Esophagus muscularis mucosa (tissue), 4 donors: ENCODE measurements around the gene FAM118B. TPM values are rescaled to one million over a fixed set of nuclear protein-coding genes. Genes with fewer than 3 reads are reported as not detected.

Source experiments
- DNase-seq: peaks from one replicate; pipeline ENCODE4 v3.0.0-alpha.2; 2017; ENCODE audit errors: extremely low spot score
- H3K27ac ChIP-seq, 4 donors: fragments of 200-600 bp; sonication (generic); replicated peaks in 1 of 4; 1 replicate in 3 of 4; 2 replicates in 1 of 4; pipeline ENCODE4 v1.5.1; 2016 to 2019; ENCODE audit warnings: mild to moderate bottlenecking in 1 of 4
- H3K27me3 ChIP-seq, 4 donors: fragments of 200-600 bp; sonication (generic); one replicate each; pipeline versions ENCODE4 v1.5.1 to v1.6.0; 2016 to 2019
- H3K36me3 ChIP-seq, 4 donors: fragments of 200-600 bp; sonication (generic); one replicate each; pipeline ENCODE4 v1.5.1; 2016 to 2019
- H3K4me1 ChIP-seq, 4 donors: fragments of 200-600 bp; sonication (generic); one replicate each; pipeline ENCODE4 v1.5.1; 2016 to 2019
- H3K4me3 ChIP-seq, 4 donors: fragments of 200-600 bp; sonication (generic); 1 replicate in 2 of 4; 2 replicates in 2 of 4; pipeline ENCODE4 v1.5.1; 2016 to 2019; ENCODE audit warnings: mild to moderate bottlenecking in 4 of 4, moderate library complexity in 1 of 4
- H3K9me3 ChIP-seq, 4 donors: fragments of 200-600 bp; sonication (generic); 1 replicate in 3 of 4; 2 replicates in 1 of 4; pipeline ENCODE4 v1.5.1; 2016 to 2019
- CTCF ChIP-seq, 3 experiments: fragments of 200-600 bp in 2 of 3; fragments of 450-650 bp in 1 of 3; sonication (generic) in 2 of 3; IDR thresholded peaks; one replicate each; pipeline ENCODE4 v1.5.1; 2017 to 2019; ENCODE audit warnings: antibody characterized with exemption in 3 of 3, mild to moderate bottlenecking in 2 of 3, moderate library complexity in 1 of 3
- EP300 ChIP-seq: sonication (generic); formaldehyde crosslinking; IDR thresholded peaks from one replicate; pipeline ENCODE4 v1.6.1; 2017; ENCODE audit warnings: antibody characterized with exemption
- POLR2A ChIP-seq: fragments of 450-650 bp; IDR thresholded peaks from one replicate; pipeline ENCODE4 v1.6.1; 2017; ENCODE audit warnings: antibody characterized with exemption, moderate library complexity, mild to moderate bottlenecking, low read depth
- POLR2AphosphoS5 ChIP-seq, 2 donors: sonication (generic); formaldehyde crosslinking; IDR thresholded peaks; one replicate each; pipeline ENCODE4 v1.6.1; 2017; ENCODE audit warnings: antibody characterized with exemption in 2 of 2
- WGBS: methylation state at CpG from one replicate; pipeline ENCODE4 v1.1.5; 2018; 5-methylcytosine and 5-hydroxymethylcytosine counted together
- intact Hi-C: fragments of 100-400 bp; cut with DNase I; formaldehyde crosslinking; loops from one replicate; pipeline ENCODE4 v1.15.1; 2023
- total RNA-seq, 4 donors: library from RNA; depleted of rRNA; stranded (reverse); fragments of >200 nt; gene quantifications; one replicate each; pipeline versions ENCODE4 v1.1.0 to v1.2.1, GENCODE V29; 2016

FAM118B gene
- total RNA-seq, 4 donors from 2014 or later = 14.1 to 22.8 (median 17.9) TPM

- no peak overlapping the region for H3K4me3 ChIP-seq
- intact Hi-C loops = loop anchor here (5.0 kb wide), 1 partner anchor 54 kb away; the partner anchor contains the start of genes FAM118B and RPUSD4
- H3K4me1 ChIP-seq = peaks cover 18 to 30% (median 23%) of the 10 kb centered on the region in 4 donors
- no peak overlapping the region for H3K27ac ChIP-seq
- H3K36me3 ChIP-seq = peaks cover 42 to 66% (median 62%) of the 10 kb centered on the region in 4 donors
- no peak for DNase-seq
- TF ChIP-seq POLR2AphosphoS5 (IDR thresholded peaks at IDR 0.05) = no peak
- H3K9me3 ChIP-seq = no peaks in the 10 kb centered on the region
- H3K27me3 ChIP-seq = no peaks in the 10 kb centered on the region
- WGBS = 72% methylated on average over 8 of the region's 8 CpGs
Observed at GRCh38 chr11:126265811-126266210, 54.2 kb downstream of the FAM118B start.

- H3K9me3 ChIP-seq = no peaks in the 10 kb centered on the region
- WGBS = 81% methylated on average over 6 of the region's 6 CpGs
- TF ChIP-seq EP300 = no peak
- TF ChIP-seq POLR2AphosphoS5 (IDR thresholded peaks at IDR 0.05) = no peak
- TF ChIP-seq CTCF (IDR thresholded peaks at IDR 0.05) = no peak
- TF ChIP-seq POLR2A = no peak
- H3K4me3 ChIP-seq = peak overlapping the region; percentile 69 to 92 (median 84)
- intact Hi-C loops = loop anchor here (5.0 kb wide), 1 partner anchor 55 kb away; the partner anchor contains the start of genes FAM118B and RPUSD4
- H3K27me3 ChIP-seq = no peaks in the 10 kb centered on the region
- H3K36me3 ChIP-seq = peaks cover 42 to 53% (median 48%) of the 10 kb centered on the region in 4 donors
- DNase-seq = no peak
- peak overlapping the region; percentile 87 to 95 (median 91) for H3K27ac ChIP-seq
- H3K4me1 ChIP-seq = peaks cover 18 to 34% (median 21%) of the 10 kb centered on the region in 4 donors
Observed at GRCh38 chr11:126267650-126268049, 56.1 kb downstream of the FAM118B start.

GRCh38 chr11:126268361-126268707, 56.8 kb downstream of the FAM118B start:
- Histone ChIP-seq H3K27ac (peak overlapping the region; percentile 87 to 95 (median 91)), H3K36me3 (peaks cover 36 to 53% (median 47%) of the 10 kb centered on the region in 4 donors), H3K9me3 (no peaks in the 10 kb centered on the region), H3K4me3 (peak overlapping the region; percentile 69 to 92 (median 84)), H3K4me1 (peaks cover 18 to 34% (median 21%) of the 10 kb centered on the region in 4 donors), H3K27me3 (no peaks in the 10 kb centered on the region)
- intact Hi-C loops = loop anchor here (5.0 kb wide), 1 partner anchor 56 kb away; the partner anchor contains the start of genes FAM118B and RPUSD4
- TF ChIP-seq POLR2A (no peak), CTCF (IDR thresholded peaks at IDR 0.05) (no peak), EP300 (no peak), POLR2AphosphoS5 (IDR thresholded peaks at IDR 0.05) (no peak)
- WGBS = under 1% methylated on average over 23 of the region's 23 CpGs
- DNase-seq = no peak

- intact Hi-C loops = loop anchor here (5.0 kb wide), 1 partner anchor 57 kb away; the partner anchor contains the start of genes FAM118B and RPUSD4
- DNase-seq = peak; percentile 100
- Histone ChIP-seq H3K27ac (peak within 1 kb of the TSS; percentile 87 to 95 (median 91)), H3K9me3 (no peaks in the 10 kb centered on the region), H3K4me1 (peaks cover 18 to 34% (median 21%) of the 10 kb centered on the region in 4 donors), H3K36me3 (peaks cover 30 to 53% (median 47%) of the 10 kb centered on the region in 4 donors), H3K27me3 (no peaks in the 10 kb centered on the region), H3K4me3 (peak within 1 kb of the TSS; percentile 69 to 92 (median 84))
- 0% methylated on average over 28 of the region's 64 CpGs for WGBS
- TF ChIP-seq CTCF (IDR thresholded peaks at IDR 0.05) (peak in 1 of 3 experiments; percentile 5), POLR2A (peak; percentile 49), EP300 (no peak), POLR2AphosphoS5 (IDR thresholded peaks at IDR 0.05) (peak; percentile 95)
Observed at GRCh38 chr11:126268708-126269579, 57.4 kb downstream of the FAM118B start, which contains the start of the genes FOXRED1 and SRPRA. Gene FOXRED1, plus strand, starts transcription at chr11:126269154. Its CDS starts 53 bp downstream, at chr11:126269207. Gene SRPRA, minus strand, starts transcription at chr11:126268895. Its CDS starts 91 bp downstream, at chr11:126268804.

GRCh38 chr11:126277322-126277721, 65.7 kb downstream of the FAM118B start:
- no peak for DNase-seq
- Histone ChIP-seq H3K4me3 (no peak overlapping the region), H3K36me3 (peaks cover 24 to 59% (median 54%) of the 10 kb centered on the region in 4 donors), H3K27ac (no peak overlapping the region), H3K9me3 (no peaks in the 10 kb centered on the region), H3K4me1 (peaks cover 7 to 11% (median 9%) of the 10 kb centered on the region in 4 donors), H3K27me3 (no peaks in the 10 kb centered on the region)
- intact Hi-C loops = no loop called here
- WGBS = 93% methylated on average over 7 of the region's 11 CpGs
- no peak for TF ChIP-seq EP300
- no peak for TF ChIP-seq POLR2AphosphoS5 (IDR thresholded peaks at IDR 0.05)
- no peak for TF ChIP-seq CTCF (IDR thresholded peaks at IDR 0.05)
- TF ChIP-seq POLR2A = no peak
